ENCODE measurements around the gene BTG1.

GRCh38 chr12:92133171-92133570, 12.5 kb downstream of the BTG1 start:
- TF ChIP-seq EZH2 (IDR thresholded peaks at IDR 0.05; ENCODE audit: low read depth) (no peak), CTCF (conservative IDR thresholded peaks at IDR 0.05) (no peak)

Measured in PC-9 (cell line).